NCI-H2196 treated with DMSO at 0.1 percent for 48 hours (cell line): Measurements from ENCODE around the gene LAMA1.
A peak's percentile ranks its signal among the peaks of the same experiment; 100 is the strongest.

Experiments
- DNase-seq: peaks from one replicate; lab custom pipeline; 2025; ENCODE audit not compliant: unreplicated experiment; lab: John Stamatoyannopoulos, UW

The LAMA1 gene

GRCh38 chr18:7049951-7050350, 67.6 kb downstream of the LAMA1 start:
- no peak for DNase-seq

GRCh38 chr18:7048081-7048480, 69.5 kb downstream of the LAMA1 start:
- no peak for DNase-seq

- no peak for DNase-seq
These were observed 70.3 kb downstream of the LAMA1 start for GRCh38 chr18:7047336-7047735.

- peak; percentile 96 for DNase-seq
These were observed 79.2 kb downstream of the LAMA1 start for GRCh38 chr18:7038330-7038851.

GRCh38 chr18:7037470-7037869, 80.1 kb downstream of the LAMA1 start:
- no peak for DNase-seq

GRCh38 chr18:7035807-7036206, 81.8 kb downstream of the LAMA1 start:
- no peak for DNase-seq

- DNase-seq: no peak
These were observed 82.7 kb downstream of the LAMA1 start for GRCh38 chr18:7034924-7035323.

- DNase-seq: no peak
These were observed 85.1 kb downstream of the LAMA1 start for GRCh38 chr18:7032537-7032936.

- DNase-seq: no peak
These were observed 89.0 kb downstream of the LAMA1 start for GRCh38 chr18:7028625-7029024.

- DNase-seq: no peak
These were observed 92.4 kb downstream of the LAMA1 start for GRCh38 chr18:7025194-7025593.

GRCh38 chr18:7023581-7023980, 94.0 kb downstream of the LAMA1 start:
- DNase-seq: no peak

GRCh38 chr18:7023063-7023580, 94.5 kb downstream of the LAMA1 start:
- DNase-seq: no peak

GRCh38 chr18:7021994-7022840, 95.4 kb downstream of the LAMA1 start:
- DNase-seq: peak; percentile 87

GRCh38 chr18:7020995-7021777, 96.4 kb downstream of the LAMA1 start:
- no peak for DNase-seq

GRCh38 chr18:7017013-7017412, 100.6 kb downstream of the LAMA1 start:
- no peak for DNase-seq

- no peak for DNase-seq
These were observed 106.5 kb downstream of the LAMA1 start for GRCh38 chr18:7011142-7011541.

- DNase-seq: no peak
These were observed 113.6 kb downstream of the LAMA1 start for GRCh38 chr18:7004009-7004408.

GRCh38 chr18:7002107-7002506, 115.5 kb downstream of the LAMA1 start:
- no peak for DNase-seq

GRCh38 chr18:7000484-7001096, 117.0 kb downstream of the LAMA1 start:
- peak; percentile 41 for DNase-seq

- DNase-seq: no peak
These were observed 119.8 kb downstream of the LAMA1 start for GRCh38 chr18:6997808-6998207.

GRCh38 chr18:6994771-6995430, 122.7 kb downstream of the LAMA1 start:
- DNase-seq: no peak
